CD14-positive monocyte (primary cell): ENCODE data around the gene DAPK2. TPM values are rescaled to one million over a fixed set of nuclear protein-coding genes. Genes with fewer than 3 reads are reported as not detected.

Source experiments
- DNase-seq, 3 donors: peaks; one replicate each; pipeline ENCODE4 v3.0.0-alpha.2; 2011 to 2022
- H2AFZ ChIP-seq: 2 replicates; pipeline ENCODE4 v1.6.0; 2012; ENCODE audit warnings: mild to moderate bottlenecking, low read depth, low read length, inconsistent platforms; ENCODE audit not compliant: insufficient read depth, poor library complexity, severe bottlenecking
- H3K27ac ChIP-seq, 2 donors: 1 replicate in 1 of 2; 2 replicates in 1 of 2; pipeline ENCODE4 v1.5.1; 2012 to 2013; ENCODE audit warnings: low read length in 2 of 2, control low read depth in 1 of 2, inconsistent platforms in 1 of 2, low read depth in 1 of 2, mild to moderate bottlenecking in 1 of 2
- H3K27me3 ChIP-seq, 2 donors: one replicate each; pipeline versions ENCODE4 v1.6.0 to v1.6.1; 2011 to 2013; ENCODE audit warnings: low read length in 2 of 2; ENCODE audit not compliant: control insufficient read depth in 2 of 2, insufficient read depth in 2 of 2
- H3K36me3 ChIP-seq, 2 donors: replicated peaks in 1 of 2; 1 replicate in 1 of 2; 2 replicates in 1 of 2; pipeline versions ENCODE4 v1.5.1 to v1.6.1; 2012 to 2013; ENCODE audit warnings: low read length in 2 of 2, control low read depth in 1 of 2, inconsistent platforms in 1 of 2, mild to moderate bottlenecking in 1 of 2; ENCODE audit not compliant: insufficient read depth in 2 of 2, control insufficient read depth in 1 of 2
- H3K4me1 ChIP-seq, 2 donors: 1 replicate in 1 of 2; 2 replicates in 1 of 2; pipeline versions ENCODE4 v1.5.1 to v1.6.1; 2012 to 2013; ENCODE audit warnings: low read length in 2 of 2, control low read depth in 1 of 2, inconsistent platforms in 1 of 2, mild to moderate bottlenecking in 1 of 2, moderate library complexity in 1 of 2; ENCODE audit not compliant: insufficient read depth in 2 of 2, control insufficient read depth in 1 of 2
- H3K4me2 ChIP-seq: replicated peaks from 2 replicates; pipeline ENCODE3; 2012; ENCODE audit warnings: low read length, moderate library complexity, mild to moderate bottlenecking; ENCODE audit not compliant: poor library complexity, severe bottlenecking; ENCODE audit errors: extremely low read depth
- H3K4me3 ChIP-seq, 3 experiments: fragments of 200-600 bp in 1 of 3; sonication (generic) in 1 of 3; replicated peaks in 1 of 3; 1 replicate in 2 of 3; 2 replicates in 1 of 3; pipeline ENCODE4 v1.5.1; 2011 to 2013; ENCODE audit warnings: low read length in 3 of 3, mild to moderate bottlenecking in 3 of 3, control low read depth in 2 of 3, low read depth in 2 of 3, inconsistent platforms in 1 of 3, moderate library complexity in 1 of 3
- H3K79me2 ChIP-seq: 2 replicates; pipeline ENCODE4 v1.6.0; 2012; ENCODE audit warnings: mild to moderate bottlenecking, control low read depth, inconsistent platforms, low read length, moderate library complexity; ENCODE audit not compliant: insufficient read depth
- H3K9ac ChIP-seq: 2 replicates; pipeline ENCODE4 v1.6.0; 2017; ENCODE audit warnings: low read length, mild to moderate bottlenecking; ENCODE audit not compliant: insufficient read depth, poor library complexity, severe bottlenecking
- H3K9me3 ChIP-seq, 2 donors: replicated peaks in 1 of 2; 1 replicate in 1 of 2; 2 replicates in 1 of 2; pipeline versions ENCODE4 v1.5.1 to v1.6.1; 2012 to 2013; ENCODE audit warnings: low read length in 2 of 2, control low read depth in 1 of 2; ENCODE audit not compliant: control insufficient read depth in 1 of 2, insufficient read depth in 1 of 2
- H4K20me1 ChIP-seq: 2 replicates; pipeline ENCODE4 v1.6.0; 2012; ENCODE audit warnings: mild to moderate bottlenecking, low read length, control low read depth, moderate library complexity; ENCODE audit not compliant: insufficient read depth
- H3K27ac Mint-ChIP-seq, 7 donors: one replicate each; pipeline ENCODE4 v1.8.0; 2020; ENCODE audit warnings: mild to moderate bottlenecking in 7 of 7, mixed read lengths in 7 of 7, moderate library complexity in 6 of 7, inconsistent platforms in 2 of 7
- H3K27me3 Mint-ChIP-seq, 3 donors: one replicate each; pipeline ENCODE4 v1.8.0; 2021 to 2022; ENCODE audit warnings: low read depth in 3 of 3, mild to moderate bottlenecking in 3 of 3, mixed read lengths in 3 of 3, moderate library complexity in 3 of 3, inconsistent platforms in 1 of 3
- H3K36me3 Mint-ChIP-seq, 2 donors: one replicate each; pipeline ENCODE4 v1.8.0; 2020; ENCODE audit warnings: mixed read lengths in 2 of 2, inconsistent platforms in 1 of 2, mild to moderate bottlenecking in 1 of 2
- H3K4me1 Mint-ChIP-seq: one replicate; pipeline ENCODE4 v1.8.0; 2020; ENCODE audit warnings: mild to moderate bottlenecking, mixed read lengths
- H3K4me3 Mint-ChIP-seq, 2 donors: one replicate each; pipeline ENCODE4 v1.8.0; 2020; ENCODE audit warnings: mild to moderate bottlenecking in 2 of 2, mixed read lengths in 2 of 2, moderate library complexity in 1 of 2
- H3K9me3 Mint-ChIP-seq, 7 donors: one replicate each; pipeline ENCODE4 v1.8.0; 2020 to 2022; ENCODE audit warnings: mixed read lengths in 7 of 7, mild to moderate bottlenecking in 6 of 7, moderate library complexity in 6 of 7, inconsistent platforms in 2 of 7
- WGBS: methylation state at CpG from one replicate; pipeline ENCODE4 v1.1.5; 2013; ENCODE audit warnings: missing lambda C conversion rate; ENCODE audit not compliant: insufficient coverage; 5-methylcytosine and 5-hydroxymethylcytosine counted together
- intact Hi-C, 2 donors: fragments of 100-400 bp; cut with micrococcal nuclease; formaldehyde crosslinking; loops; one replicate each; pipeline versions ENCODE4 v1.15.0 to v1.15.1; 2023
- polyA plus RNA-seq, 3 donors: library from polyadenylated mRNA; depleted of rRNA in 1 of 3; unstranded in 2 of 3; stranded (reverse) in 1 of 3; fragments of 300-500 nt in 2 of 3; fragments of >200 nt in 1 of 3; fragmentation: Illumina TruSeq in 2 of 3; gene quantifications; 1 replicate in 2 of 3; 2 replicates in 1 of 3; pipeline ENCODE4 v1.2.3, GENCODE V29; 2012 to 2021
- TF ChIP-seq, protein P1 (sequence below): fragments of 200-600 bp; IDR thresholded peaks from one replicate; pipeline ENCODE4 v1.8.0; 2022; ENCODE audit warnings: antibody characterized with exemption, mild to moderate bottlenecking

Gene DAPK2
- polyA plus RNA-seq, 3 donors = 0.59 to 4.1 (median 2.1) TPM

- intact Hi-C loops = no loop called here
- H4K20me1 ChIP-seq = no peaks in the 10 kb centered on the region
Measured at GRCh38 chr15:64038878-64039610, 7.2 kb downstream of the DAPK2 start.

GRCh38 chr15:64037966-64038365 is 8.3 kb downstream of the DAPK2 start:
- Histone ChIP-seq H3K9me3 (no peaks in the 10 kb centered on the region), H3K4me2 (no peak overlapping the region), H3K4me1 (peaks cover 19 to 27% of the 10 kb centered on the region in 2 donors), H2AFZ (no peak overlapping the region), H3K79me2 (no peaks in the 10 kb centered on the region), H3K27ac (no peak overlapping the region), H4K20me1 (no peaks in the 10 kb centered on the region), H3K9ac (no peak overlapping the region), H3K36me3 (no peaks in the 10 kb centered on the region), H3K27me3 (peaks cover 0 to 10% of the 10 kb centered on the region in 2 donors), H3K4me3 (no peak overlapping the region)
- H3K4me3 Mint-ChIP-seq = no peak overlapping the region
- peaks cover 0 to 4% of the 10 kb centered on the region in 2 donors for H3K36me3 Mint-ChIP-seq
- no peak for DNase-seq
- intact Hi-C loops = no loop called here
- H3K4me1 Mint-ChIP-seq = peaks cover 43% of the 10 kb centered on the region
- H3K27me3 Mint-ChIP-seq = peaks cover 5 to 19% (median 10%) of the 10 kb centered on the region in 3 donors
- peaks cover 0 to 3% (median 0%) of the 10 kb centered on the region in 7 donors for H3K9me3 Mint-ChIP-seq
- H3K27ac Mint-ChIP-seq = no peak overlapping the region
- WGBS = 67% methylated on average over 1 of the region's 2 CpGs
- TF ChIP-seq, protein P1, sequence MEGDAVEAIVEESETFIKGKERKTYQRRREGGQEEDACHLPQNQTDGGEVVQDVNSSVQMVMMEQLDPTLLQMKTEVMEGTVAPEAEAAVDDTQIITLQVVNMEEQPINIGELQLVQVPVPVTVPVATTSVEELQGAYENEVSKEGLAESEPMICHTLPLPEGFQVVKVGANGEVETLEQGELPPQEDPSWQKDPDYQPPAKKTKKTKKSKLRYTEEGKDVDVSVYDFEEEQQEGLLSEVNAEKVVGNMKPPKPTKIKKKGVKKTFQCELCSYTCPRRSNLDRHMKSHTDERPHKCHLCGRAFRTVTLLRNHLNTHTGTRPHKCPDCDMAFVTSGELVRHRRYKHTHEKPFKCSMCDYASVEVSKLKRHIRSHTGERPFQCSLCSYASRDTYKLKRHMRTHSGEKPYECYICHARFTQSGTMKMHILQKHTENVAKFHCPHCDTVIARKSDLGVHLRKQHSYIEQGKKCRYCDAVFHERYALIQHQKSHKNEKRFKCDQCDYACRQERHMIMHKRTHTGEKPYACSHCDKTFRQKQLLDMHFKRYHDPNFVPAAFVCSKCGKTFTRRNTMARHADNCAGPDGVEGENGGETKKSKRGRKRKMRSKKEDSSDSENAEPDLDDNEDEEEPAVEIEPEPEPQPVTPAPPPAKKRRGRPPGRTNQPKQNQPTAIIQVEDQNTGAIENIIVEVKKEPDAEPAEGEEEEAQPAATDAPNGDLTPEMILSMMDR = no peak

More at GRCh38 chr15:64038878-64039610, 7.2 kb downstream of the DAPK2 start:
- peaks cover 6 to 19% (median 18%) of the 10 kb centered on the region in 3 donors for H3K27me3 Mint-ChIP-seq
- no peak overlapping the region for H3K27ac ChIP-seq
- peaks cover 0 to 4% of the 10 kb centered on the region in 2 donors for H3K36me3 Mint-ChIP-seq
- no peaks in the 10 kb centered on the region for H3K36me3 ChIP-seq
- H3K27me3 ChIP-seq = peaks cover 0 to 10% of the 10 kb centered on the region in 2 donors
- H3K9me3 Mint-ChIP-seq = peaks cover 0 to 2% (median 0%) of the 10 kb centered on the region in 7 donors
- no peaks in the 10 kb centered on the region for H3K79me2 ChIP-seq
- H2AFZ ChIP-seq = no peak overlapping the region
- no peak overlapping the region for H3K9ac ChIP-seq
- H3K4me3 ChIP-seq = no peak overlapping the region
- peaks cover 19 to 28% of the 10 kb centered on the region in 2 donors for H3K4me1 ChIP-seq
- no peaks in the 10 kb centered on the region for H3K9me3 ChIP-seq
- peaks cover 46% of the 10 kb centered on the region for H3K4me1 Mint-ChIP-seq
- WGBS = 100% methylated on average over 1 of the region's 4 CpGs
- no peak overlapping the region for H3K4me2 ChIP-seq
- TF ChIP-seq, protein P1 = no peak
- peak overlapping the region in 1 of 2 donors; percentile 13 for H3K4me3 Mint-ChIP-seq
- H3K27ac Mint-ChIP-seq = no peak overlapping the region
- no peak for DNase-seq
